ENCODE results near the gene PELI2. TPM values are rescaled to one million over a fixed set of nuclear protein-coding genes. Genes with fewer than 3 reads are reported as not detected.

PELI2 gene
- total and polyA plus RNA-seq, 9 donors, result 13.0 to 36.8 (median 28.5) TPM

DNA sequence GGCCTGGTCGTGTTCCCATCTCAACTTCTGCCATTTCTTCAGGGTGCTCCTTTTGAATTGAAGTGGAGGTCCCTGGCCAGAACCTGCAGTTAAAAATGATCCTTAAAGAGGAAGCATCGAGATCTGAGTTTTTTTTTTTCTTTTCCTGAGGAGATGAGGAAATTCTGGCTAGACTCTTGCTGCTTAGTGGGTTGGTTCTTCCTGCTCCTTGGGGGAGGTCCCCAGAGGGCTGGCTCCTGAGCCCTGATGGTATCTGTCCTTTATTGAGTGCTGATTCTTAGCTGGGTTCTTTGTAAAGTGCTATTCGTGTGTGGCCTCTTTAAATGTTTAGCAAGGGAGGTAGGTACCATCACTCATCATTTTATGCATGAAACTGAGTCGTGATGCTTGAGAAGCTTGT lies 11.7 kb downstream of the PELI2 start:
- WGBS, 3 donors, result 68 to 71% (median 70%) methylated on average over 4 of the region's 4 CpGs
- no peak overlapping the region for H3K4me3 ChIP-seq
- intact Hi-C loops (cut with DNase I), result loop anchor here in 1 of 4 donors (10.0 kb wide), 1 partner anchor 75 kb away; no protein-coding TSS in a partner anchor

GRCh38 chr14:56131004-56131864 lies 13.0 kb downstream of the PELI2 start:
- no peaks in the 10 kb centered on the region for H3K27me3 ChIP-seq
- H3K4me3 ChIP-seq, result no peak overlapping the region
- H3K4me1 ChIP-seq (ENCODE audit: insufficient read depth), result peaks cover 19% of the 10 kb centered on the region
- no peaks in the 10 kb centered on the region for H3K36me3 ChIP-seq
- intact Hi-C loops (cut with DNase I), result no loop called here
- no peaks in the 10 kb centered on the region for H3K9me3 ChIP-seq
- TF ChIP-seq EP300 (IDR thresholded peaks at IDR 0.05) (no peak), POLR2A (IDR thresholded peaks at IDR 0.05) (no peak), CTCF (IDR thresholded peaks at IDR 0.05) (no peak)
- no peak for DNase-seq
- WGBS, 3 donors, result 67 to 72% (median 71%) methylated on average over 5 of the region's 5 CpGs
- no peak overlapping the region for H3K27ac ChIP-seq

More for the DNA sequence above, 11.7 kb downstream of the PELI2 start:
- no peak for TF ChIP-seq POLR2A (IDR thresholded peaks at IDR 0.05)
- TF ChIP-seq EP300 (IDR thresholded peaks at IDR 0.05), result no peak
- TF ChIP-seq CTCF (IDR thresholded peaks at IDR 0.05), result no peak
- Histone ChIP-seq H3K9me3 (no peaks in the 10 kb centered on the region), H3K4me1 (ENCODE audit: insufficient read depth) (peaks cover 18% of the 10 kb centered on the region), H3K36me3 (no peaks in the 10 kb centered on the region), H3K27me3 (no peaks in the 10 kb centered on the region), H3K27ac (no peak overlapping the region)
- no peak for DNase-seq

DNA sequence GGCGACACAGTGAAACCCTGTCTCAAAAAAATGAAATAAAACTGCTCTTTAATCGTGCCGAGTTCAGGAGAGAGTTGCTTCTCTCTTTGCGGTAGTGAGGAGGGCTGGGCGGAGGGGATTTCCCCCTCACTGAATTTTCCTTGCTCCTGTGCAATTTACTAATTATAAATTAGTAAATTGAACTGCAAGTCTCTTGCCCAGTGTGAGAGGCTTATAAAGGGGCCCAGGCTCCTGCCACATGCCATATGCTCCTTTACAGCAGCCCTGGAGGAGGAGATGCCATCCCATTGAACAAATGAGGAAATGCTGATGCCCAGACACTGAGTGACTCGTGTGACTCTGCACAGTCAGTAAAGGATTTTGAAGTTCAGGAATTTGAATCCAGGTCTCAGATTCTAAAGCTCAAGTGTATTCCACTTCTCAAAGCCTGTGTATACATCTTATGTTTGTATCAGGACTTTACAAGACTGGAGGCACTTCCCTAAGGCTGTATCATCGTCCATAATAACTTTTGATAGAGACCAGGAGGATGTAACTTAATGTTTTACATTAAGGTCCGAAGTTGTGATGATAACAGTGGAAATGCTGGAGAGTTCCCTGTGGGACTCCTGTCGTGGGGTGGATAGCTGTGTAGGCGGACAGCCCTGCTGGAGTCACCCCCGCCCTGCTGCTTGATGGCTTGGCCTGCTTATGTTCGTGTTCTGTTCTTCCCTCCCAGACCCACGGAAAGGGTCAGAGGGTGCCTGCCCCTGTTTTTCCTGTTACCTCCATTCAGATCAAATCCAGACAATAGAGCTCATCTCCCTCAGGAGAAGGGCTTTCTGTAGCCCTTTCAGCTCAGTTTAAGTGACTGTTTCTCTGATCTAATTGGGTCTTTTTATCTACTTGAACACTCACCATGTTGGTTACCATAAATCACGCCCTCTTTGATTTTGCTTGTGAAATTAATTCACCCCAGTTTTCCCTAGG lies 13.9 kb downstream of the PELI2 start:
- Histone ChIP-seq H3K4me3 (no peak overlapping the region), H3K36me3 (no peaks in the 10 kb centered on the region), H3K27me3 (no peaks in the 10 kb centered on the region), H3K4me1 (ENCODE audit: insufficient read depth) (peaks cover 21% of the 10 kb centered on the region), H3K27ac (no peak overlapping the region), H3K9me3 (no peaks in the 10 kb centered on the region)
- no peak for DNase-seq
- no peak for TF ChIP-seq CTCF (IDR thresholded peaks at IDR 0.05)
- TF ChIP-seq EP300 (IDR thresholded peaks at IDR 0.05), result no peak
- no peak for TF ChIP-seq POLR2A (IDR thresholded peaks at IDR 0.05)
- WGBS, 3 donors, result 68 to 74% (median 71%) methylated on average over 14 of the region's 14 CpGs
- intact Hi-C loops (cut with DNase I), result no loop called here

GRCh38 chr14:56133547-56133946 lies 15.3 kb downstream of the PELI2 start:
- H3K9me3 ChIP-seq, result no peaks in the 10 kb centered on the region
- no peak overlapping the region for H3K27ac ChIP-seq
- no peak for TF ChIP-seq POLR2A (IDR thresholded peaks at IDR 0.05)
- TF ChIP-seq EP300 (IDR thresholded peaks at IDR 0.05), result no peak
- TF ChIP-seq CTCF (IDR thresholded peaks at IDR 0.05), result no peak
- no peak for DNase-seq
- no peaks in the 10 kb centered on the region for H3K27me3 ChIP-seq
- no peak overlapping the region for H3K4me3 ChIP-seq
- H3K4me1 ChIP-seq (ENCODE audit: insufficient read depth), result peaks cover 20% of the 10 kb centered on the region
- whole genome bisulfite sequencing, 3 donors, result 66 to 73% (median 66%) methylated on average over 4 of the region's 4 CpGs
- intact Hi-C loops (cut with DNase I), result no loop called here
- H3K36me3 ChIP-seq, result no peaks in the 10 kb centered on the region

Measured in ovary (tissue), 9 donors.